ENCODE results near the gene HEBP2. TPM values are rescaled to one million over a fixed set of nuclear protein-coding genes. Genes with fewer than 3 reads are reported as not detected.

HEBP2 gene
- total RNA-seq, 1 experiment from 2014 or later, result 48.1 TPM

DNA sequence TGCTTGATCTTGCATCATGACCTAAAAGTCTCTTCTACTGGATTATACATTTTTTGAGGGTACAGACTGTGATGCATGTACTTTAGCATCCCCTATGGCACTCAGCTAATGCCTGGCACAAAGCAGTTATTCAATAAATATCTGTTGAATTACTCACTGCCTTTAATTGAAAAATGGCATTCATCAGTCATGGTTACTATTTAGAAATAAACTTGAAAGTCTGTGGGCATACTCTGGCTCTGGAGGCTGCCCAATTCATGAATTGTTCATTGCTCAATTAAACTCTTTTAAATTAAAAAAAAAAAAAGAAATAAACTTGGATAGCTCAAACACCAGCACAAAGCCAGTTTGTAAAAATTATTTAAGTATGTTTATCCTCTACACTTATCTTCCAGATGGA, 40.0 kb downstream of the HEBP2 start:
- Histone ChIP-seq H3K4me3 (ENCODE audit: insufficient read depth, low read depth, low read length) (no peak overlapping the region), H3K36me3 (replicated peaks; ENCODE audit: control insufficient read depth, insufficient read depth, low read length) (no peaks in the 10 kb centered on the region), H3K27me3 (ENCODE audit: control insufficient read depth, insufficient read depth, low read length) (no peaks in the 10 kb centered on the region)
- no peak for DNase-seq

DNA sequence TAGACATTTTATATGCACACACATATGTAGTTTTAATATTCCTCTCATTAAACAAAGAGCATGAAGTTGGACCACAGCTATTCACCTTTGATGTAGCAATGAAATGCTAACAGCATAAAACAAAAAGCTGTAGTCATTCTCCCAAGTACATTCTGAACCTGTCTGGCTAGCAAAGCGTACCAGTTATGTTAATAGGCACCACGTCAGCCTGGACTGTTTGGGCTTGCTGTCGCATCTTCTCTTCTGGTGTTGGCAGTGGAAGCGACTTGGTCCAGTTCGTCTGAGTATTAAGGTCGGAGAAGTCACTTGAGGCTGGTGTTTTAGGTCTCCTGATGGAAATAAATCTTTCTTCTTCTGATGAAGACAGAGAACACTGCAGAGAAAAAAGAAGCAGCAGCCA, 42.8 kb downstream of the HEBP2 start:
- Histone ChIP-seq H3K27me3 (ENCODE audit: control insufficient read depth, insufficient read depth, low read length) (no peaks in the 10 kb centered on the region), H3K4me3 (ENCODE audit: insufficient read depth, low read depth, low read length) (no peak overlapping the region), H3K36me3 (replicated peaks; ENCODE audit: control insufficient read depth, insufficient read depth, low read length) (no peaks in the 10 kb centered on the region)
- no peak for DNase-seq

DNA sequence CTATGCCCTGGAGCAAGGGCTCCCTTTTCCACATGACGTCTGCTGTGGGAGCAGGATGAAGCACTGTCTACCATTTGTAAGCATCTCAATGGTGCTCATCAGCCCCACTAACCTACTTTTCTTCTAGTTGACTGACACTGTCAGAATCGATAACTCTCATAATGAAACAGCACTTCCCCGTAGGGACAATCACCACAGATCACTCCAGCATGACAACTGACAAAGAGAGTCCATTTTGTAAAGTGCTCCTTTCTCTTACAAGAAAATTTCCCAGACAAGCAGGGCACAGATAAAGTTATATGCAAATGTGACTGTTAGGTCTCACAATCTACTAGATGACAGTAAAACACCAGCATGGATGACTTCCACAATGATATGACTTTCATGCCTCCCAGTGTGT, 46.4 kb downstream of the HEBP2 start:
- Histone ChIP-seq H3K4me3 (ENCODE audit: insufficient read depth, low read depth, low read length) (no peak overlapping the region), H3K36me3 (replicated peaks; ENCODE audit: control insufficient read depth, insufficient read depth, low read length) (no peaks in the 10 kb centered on the region), H3K27me3 (ENCODE audit: control insufficient read depth, insufficient read depth, low read length) (no peaks in the 10 kb centered on the region)
- no peak for DNase-seq

DNA sequence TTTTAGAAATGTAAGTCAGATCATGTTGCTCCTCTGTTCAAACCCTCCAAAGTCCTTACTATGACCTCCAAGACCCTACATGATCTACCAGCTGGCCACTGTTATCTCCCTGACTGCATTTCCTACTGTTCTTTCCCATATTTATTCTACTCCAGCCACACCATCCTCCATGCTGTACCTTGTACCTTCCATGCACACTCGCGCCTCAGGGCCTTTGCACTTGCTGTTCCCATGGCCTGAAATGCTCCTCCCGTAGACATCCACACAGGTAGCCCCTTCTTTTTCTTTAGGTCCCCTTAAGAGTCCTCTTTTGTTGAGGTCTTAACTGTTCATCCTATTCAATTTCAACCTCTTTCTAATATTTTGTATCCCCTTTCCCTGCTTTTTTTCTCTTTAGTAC, 47.0 kb downstream of the HEBP2 start:
- DNase-seq, result no peak
- Histone ChIP-seq H3K36me3 (replicated peaks; ENCODE audit: control insufficient read depth, insufficient read depth, low read length) (no peaks in the 10 kb centered on the region), H3K4me3 (ENCODE audit: insufficient read depth, low read depth, low read length) (no peak overlapping the region), H3K27me3 (ENCODE audit: control insufficient read depth, insufficient read depth, low read length) (no peaks in the 10 kb centered on the region)

DNA sequence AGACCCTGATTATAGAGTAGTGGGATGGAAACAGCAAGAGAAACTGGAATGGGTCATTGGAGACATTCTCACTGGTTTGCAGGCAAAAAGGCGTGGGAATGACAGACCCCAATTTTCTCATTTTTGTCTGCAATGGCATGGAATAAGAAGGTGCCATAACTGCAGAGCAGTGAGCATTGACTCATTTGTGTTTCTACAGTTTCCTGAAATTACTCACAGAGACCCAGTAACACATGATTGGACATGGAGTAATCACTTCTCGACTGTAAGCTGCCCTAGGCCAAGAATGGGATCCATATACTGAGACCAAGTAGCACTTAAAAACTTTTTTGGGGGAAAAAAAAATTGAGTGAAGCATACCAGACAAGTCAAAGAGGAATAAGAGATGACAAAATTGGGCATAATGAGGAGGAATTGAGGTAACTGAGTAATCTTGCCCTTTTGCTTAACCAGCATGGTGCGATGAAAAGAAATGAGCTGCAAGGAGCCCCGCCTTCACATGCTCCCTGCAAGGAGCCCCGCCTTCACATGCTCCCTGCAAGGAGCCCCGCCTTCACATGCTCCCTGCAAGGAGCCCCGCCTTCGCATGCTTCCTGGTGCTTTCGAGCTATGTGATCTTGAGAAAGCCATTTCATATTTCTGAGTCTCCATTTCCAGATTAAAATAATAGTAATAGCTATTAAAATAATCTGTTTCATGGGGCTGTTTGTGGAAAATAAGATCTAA, 51.1 kb downstream of the HEBP2 start:
- Histone ChIP-seq H3K36me3 (replicated peaks; ENCODE audit: control insufficient read depth, insufficient read depth, low read length) (no peaks in the 10 kb centered on the region), H3K27me3 (ENCODE audit: control insufficient read depth, insufficient read depth, low read length) (no peaks in the 10 kb centered on the region), H3K4me3 (ENCODE audit: insufficient read depth, low read depth, low read length) (no peak overlapping the region)
- DNase-seq, result peak; percentile 25

DNA sequence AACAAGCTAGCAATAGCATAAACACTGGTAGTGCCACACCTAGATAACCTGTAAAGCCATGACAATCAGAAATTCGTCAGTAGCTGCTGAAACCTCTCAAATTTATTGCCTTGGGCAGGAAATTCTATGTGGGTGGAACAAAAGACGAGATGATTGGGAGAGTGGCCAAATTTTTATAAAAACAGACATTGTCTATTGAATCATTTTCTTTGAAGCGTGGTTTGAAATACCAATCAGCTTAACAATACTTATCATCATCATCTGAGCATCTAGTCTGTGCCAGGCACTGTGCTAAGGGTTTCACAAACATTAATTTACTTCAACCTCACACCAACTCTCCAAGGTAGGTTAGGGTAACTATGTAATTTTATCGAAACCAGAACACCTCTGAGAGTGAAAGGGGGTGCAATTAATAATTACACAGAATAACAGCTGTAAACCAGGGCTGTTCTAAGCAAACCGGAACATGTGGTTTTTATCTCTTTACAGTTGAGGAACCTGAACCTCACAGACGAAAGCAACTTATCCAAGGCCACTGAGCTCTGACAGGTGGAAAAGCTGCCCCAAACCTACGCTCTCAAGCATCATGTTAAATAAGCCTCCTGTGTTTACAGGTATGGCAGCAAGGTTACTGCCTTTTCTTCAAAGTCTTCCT, 51.9 kb downstream of the HEBP2 start:
- Histone ChIP-seq H3K27me3 (ENCODE audit: control insufficient read depth, insufficient read depth, low read length) (no peaks in the 10 kb centered on the region), H3K36me3 (replicated peaks; ENCODE audit: control insufficient read depth, insufficient read depth, low read length) (no peaks in the 10 kb centered on the region), H3K4me3 (ENCODE audit: insufficient read depth, low read depth, low read length) (no peak overlapping the region)
- DNase-seq, result no peak

DNA sequence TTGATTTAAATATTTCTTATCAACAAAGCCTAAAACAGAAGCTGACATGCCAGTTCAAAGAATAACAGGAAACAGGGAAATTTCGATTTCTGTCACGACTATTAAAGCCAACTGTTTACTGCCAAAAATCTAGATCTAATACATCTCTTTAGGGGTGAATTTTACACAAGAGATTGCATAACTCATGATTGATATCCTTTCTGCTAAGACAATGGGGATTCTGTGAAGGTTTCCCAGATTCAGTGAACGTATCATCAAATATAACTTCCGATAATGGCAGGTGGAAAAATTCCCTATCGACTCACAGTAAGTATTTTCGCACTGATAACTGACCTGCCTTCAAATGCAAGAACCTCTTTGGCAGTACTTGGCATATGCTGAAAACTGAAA, 52.4 kb downstream of the HEBP2 start:
- Histone ChIP-seq H3K4me3 (ENCODE audit: insufficient read depth, low read depth, low read length) (no peak overlapping the region), H3K27me3 (ENCODE audit: control insufficient read depth, insufficient read depth, low read length) (no peaks in the 10 kb centered on the region), H3K36me3 (replicated peaks; ENCODE audit: control insufficient read depth, insufficient read depth, low read length) (no peaks in the 10 kb centered on the region)
- DNase-seq, result no peak

DNA sequence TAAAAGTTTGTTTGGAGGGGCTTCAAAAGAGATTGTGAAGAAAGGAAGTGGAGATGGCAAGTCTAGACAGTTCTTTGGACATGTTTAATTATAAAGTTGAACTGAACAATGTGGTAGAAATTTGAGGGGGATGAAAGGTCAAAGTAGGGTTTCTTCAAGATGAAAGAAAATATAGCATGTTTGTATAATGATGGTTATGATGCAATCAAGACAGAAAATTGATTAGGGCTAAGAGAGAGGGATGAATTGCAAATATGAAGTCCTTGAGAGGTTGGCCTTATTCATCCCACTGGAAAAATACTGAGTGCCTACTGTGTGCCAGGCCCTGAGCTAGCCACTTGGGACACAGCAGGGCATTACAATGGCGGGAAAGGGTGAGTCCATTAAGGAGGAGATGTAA, 57.6 kb downstream of the HEBP2 start:
- H3K27me3 ChIP-seq (ENCODE audit: control insufficient read depth, insufficient read depth, low read length), result no peaks in the 10 kb centered on the region
- peaks cover 1% of the 10 kb centered on the region for H3K36me3 ChIP-seq (replicated peaks; ENCODE audit: control insufficient read depth, insufficient read depth, low read length)
- no peak for DNase-seq
- H3K4me3 ChIP-seq (ENCODE audit: insufficient read depth, low read depth, low read length), result no peak overlapping the region

DNA sequence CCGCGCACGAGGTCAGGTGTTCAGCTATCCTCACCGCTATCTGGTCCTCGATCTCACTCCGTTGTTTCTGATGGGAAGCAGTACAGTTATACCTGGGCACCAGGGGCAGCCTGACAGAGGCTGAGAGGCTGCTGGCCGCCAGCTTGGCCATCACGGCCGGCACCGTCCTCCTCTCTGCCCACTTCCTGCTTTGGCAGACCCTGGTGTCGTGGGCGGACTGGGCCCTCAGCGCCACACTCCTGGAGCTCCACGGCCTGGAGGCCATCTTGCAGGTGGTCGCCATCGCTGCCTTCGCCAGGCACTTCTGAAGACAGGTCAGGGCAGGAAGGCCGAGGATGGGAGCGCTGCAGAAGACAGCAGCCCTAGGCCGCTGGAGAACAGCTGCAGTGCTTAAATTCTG, 60.1 kb downstream of the HEBP2 start:
- no peak for DNase-seq
- H3K4me3 ChIP-seq (ENCODE audit: insufficient read depth, low read depth, low read length), result no peak overlapping the region
- H3K36me3 ChIP-seq (replicated peaks; ENCODE audit: control insufficient read depth, insufficient read depth, low read length), result peaks cover 1% of the 10 kb centered on the region
- no peaks in the 10 kb centered on the region for H3K27me3 ChIP-seq (ENCODE audit: control insufficient read depth, insufficient read depth, low read length)

DNA sequence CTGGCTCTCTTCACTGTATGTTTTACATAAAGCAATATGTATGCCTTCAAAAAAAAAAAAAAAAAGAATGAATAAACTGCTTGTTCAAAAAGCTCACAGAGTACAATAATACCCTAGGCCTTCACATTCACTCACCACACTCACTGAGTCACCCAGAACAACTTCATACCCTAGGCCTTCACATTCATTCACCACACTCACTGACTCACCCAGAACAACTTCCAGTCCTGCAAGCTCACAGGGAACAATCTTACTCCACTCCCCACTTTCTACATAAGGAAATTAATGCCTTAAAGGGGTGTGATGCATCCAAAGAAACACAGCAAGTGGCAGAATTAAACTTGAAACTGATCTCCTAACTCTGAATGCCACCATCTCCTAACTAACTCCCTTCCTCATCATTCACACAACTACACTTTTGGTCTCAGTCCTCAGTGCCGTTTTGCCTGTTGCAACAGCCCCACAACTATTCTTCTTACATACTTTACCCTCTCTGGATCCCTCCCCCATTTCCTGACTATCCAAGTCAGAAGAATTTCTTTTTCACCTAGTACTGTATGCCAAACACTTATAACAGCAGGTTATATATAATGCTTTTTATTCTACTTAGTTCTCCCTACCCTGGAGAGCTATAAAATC, 61.1 kb downstream of the HEBP2 start:
- Histone ChIP-seq H3K4me3 (ENCODE audit: insufficient read depth, low read depth, low read length) (no peak overlapping the region), H3K36me3 (replicated peaks; ENCODE audit: control insufficient read depth, insufficient read depth, low read length) (peaks cover 1% of the 10 kb centered on the region), H3K27me3 (ENCODE audit: control insufficient read depth, insufficient read depth, low read length) (no peaks in the 10 kb centered on the region)
- no peak for DNase-seq

DNA sequence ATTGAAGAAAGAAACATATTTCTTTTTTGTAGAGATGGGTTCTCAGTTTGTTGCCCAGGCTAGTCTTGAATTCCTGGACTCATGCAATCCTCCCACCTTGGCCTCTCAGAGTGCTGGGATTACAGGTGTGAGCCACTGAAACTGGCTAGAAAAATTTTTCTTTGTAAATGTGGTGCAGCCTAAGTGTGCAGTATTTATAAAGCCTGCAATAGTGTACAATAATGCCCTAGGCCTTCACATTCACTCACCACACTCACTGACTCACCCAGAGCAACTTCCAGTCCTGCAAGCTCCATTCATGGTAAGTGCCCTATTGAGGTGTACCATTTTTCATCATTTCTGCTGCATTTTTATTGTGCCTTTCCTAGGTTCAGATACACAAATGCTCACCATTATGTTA, 63.9 kb downstream of the HEBP2 start:
- Histone ChIP-seq H3K36me3 (replicated peaks; ENCODE audit: control insufficient read depth, insufficient read depth, low read length) (peaks cover 1% of the 10 kb centered on the region), H3K27me3 (ENCODE audit: control insufficient read depth, insufficient read depth, low read length) (no peaks in the 10 kb centered on the region), H3K4me3 (ENCODE audit: insufficient read depth, low read depth, low read length) (no peak overlapping the region)
- DNase-seq, result no peak

DNA sequence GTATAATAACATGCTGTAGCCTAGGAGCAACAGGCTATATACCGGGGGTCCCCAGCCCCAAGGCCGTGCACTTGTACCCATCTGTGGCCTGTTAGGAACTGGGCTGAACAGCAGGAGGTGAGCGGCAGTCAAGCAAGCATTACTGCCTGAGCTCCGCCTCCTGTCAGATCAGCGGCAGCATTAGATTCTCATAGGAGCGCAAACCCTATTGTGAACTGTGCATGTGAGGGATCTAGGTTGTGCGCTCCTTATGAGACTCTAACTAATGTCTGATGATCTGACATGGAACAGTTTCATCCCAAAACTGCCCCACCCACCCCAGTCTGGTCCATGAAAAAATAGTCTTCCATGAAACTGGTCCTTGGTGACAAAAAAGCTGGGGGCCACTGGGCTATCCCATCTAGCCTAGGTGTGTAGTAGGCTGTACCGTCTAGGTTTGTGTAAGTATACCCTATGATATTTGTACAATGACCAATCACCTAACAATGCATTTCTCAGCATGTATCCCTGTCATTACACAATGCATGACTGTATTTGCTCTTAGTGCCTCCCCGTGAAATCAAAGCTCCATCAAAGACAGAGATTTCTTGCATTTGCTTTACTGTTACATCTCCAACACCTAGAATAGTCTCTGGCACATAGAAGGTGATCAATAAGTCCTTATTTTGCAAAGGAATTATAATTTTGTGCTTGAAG, 64.4 kb downstream of the HEBP2 start:
- H3K36me3 ChIP-seq (replicated peaks; ENCODE audit: control insufficient read depth, insufficient read depth, low read length), result no peaks in the 10 kb centered on the region
- DNase-seq, result no peak
- H3K27me3 ChIP-seq (ENCODE audit: control insufficient read depth, insufficient read depth, low read length), result no peaks in the 10 kb centered on the region
- H3K4me3 ChIP-seq (ENCODE audit: insufficient read depth, low read depth, low read length), result no peak overlapping the region

All from H7 (cell line).